ENCODE data around the gene PATJ. TPM values are rescaled to one million over a fixed set of nuclear protein-coding genes. Genes with fewer than 3 reads are reported as not detected.
A peak's percentile ranks its signal among the peaks of the same experiment; 100 is the strongest.

Gene PATJ
- total RNA-seq, 6 experiments from 2014 or later, result 19.0 to 49.0 (median 26.7) TPM

DNA sequence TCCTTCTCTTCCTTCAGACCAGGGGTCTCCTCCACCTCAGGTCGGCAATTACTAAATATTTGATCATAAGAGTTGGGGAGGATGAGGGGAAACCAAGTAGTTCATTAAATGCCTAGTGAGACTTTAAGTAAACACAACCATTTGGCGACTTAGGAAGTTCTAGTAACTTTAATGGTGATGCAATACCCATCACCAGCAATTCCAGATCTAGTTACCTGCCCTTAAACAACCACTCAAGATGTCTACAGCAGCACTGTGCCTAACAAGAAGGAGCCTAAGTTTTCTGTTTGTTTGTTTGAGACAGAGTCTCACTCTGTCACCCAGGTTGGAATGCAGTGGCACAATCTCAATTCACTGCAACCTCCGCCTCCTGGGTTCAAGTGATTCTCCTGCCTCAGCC, 395.7 kb downstream of the PATJ start:
- WGBS (ENCODE audit: insufficient coverage, low coverage, low lambda C conversion rate, missing lambda C conversion rate), result 56% methylated on average over 3 of the region's 3 CpGs
- H3K27me3 ChIP-seq, result no peaks in the 10 kb centered on the region
- no peak for DNase-seq
- TF ChIP-seq, protein P1, sequence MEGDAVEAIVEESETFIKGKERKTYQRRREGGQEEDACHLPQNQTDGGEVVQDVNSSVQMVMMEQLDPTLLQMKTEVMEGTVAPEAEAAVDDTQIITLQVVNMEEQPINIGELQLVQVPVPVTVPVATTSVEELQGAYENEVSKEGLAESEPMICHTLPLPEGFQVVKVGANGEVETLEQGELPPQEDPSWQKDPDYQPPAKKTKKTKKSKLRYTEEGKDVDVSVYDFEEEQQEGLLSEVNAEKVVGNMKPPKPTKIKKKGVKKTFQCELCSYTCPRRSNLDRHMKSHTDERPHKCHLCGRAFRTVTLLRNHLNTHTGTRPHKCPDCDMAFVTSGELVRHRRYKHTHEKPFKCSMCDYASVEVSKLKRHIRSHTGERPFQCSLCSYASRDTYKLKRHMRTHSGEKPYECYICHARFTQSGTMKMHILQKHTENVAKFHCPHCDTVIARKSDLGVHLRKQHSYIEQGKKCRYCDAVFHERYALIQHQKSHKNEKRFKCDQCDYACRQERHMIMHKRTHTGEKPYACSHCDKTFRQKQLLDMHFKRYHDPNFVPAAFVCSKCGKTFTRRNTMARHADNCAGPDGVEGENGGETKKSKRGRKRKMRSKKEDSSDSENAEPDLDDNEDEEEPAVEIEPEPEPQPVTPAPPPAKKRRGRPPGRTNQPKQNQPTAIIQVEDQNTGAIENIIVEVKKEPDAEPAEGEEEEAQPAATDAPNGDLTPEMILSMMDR (IDR thresholded peaks at IDR 0.05), result no peak
- no peak overlapping the region for H3K27ac ChIP-seq
- no peaks in the 10 kb centered on the region for H3K4me1 ChIP-seq
- H3K9me3 ChIP-seq, result no peaks in the 10 kb centered on the region
- no peak overlapping the region for H3K4me3 ChIP-seq
- no peaks in the 10 kb centered on the region for H3K36me3 ChIP-seq
- no peak for ATAC-seq
- intact Hi-C loops (cut with DNase I), result no loop called here

DNA sequence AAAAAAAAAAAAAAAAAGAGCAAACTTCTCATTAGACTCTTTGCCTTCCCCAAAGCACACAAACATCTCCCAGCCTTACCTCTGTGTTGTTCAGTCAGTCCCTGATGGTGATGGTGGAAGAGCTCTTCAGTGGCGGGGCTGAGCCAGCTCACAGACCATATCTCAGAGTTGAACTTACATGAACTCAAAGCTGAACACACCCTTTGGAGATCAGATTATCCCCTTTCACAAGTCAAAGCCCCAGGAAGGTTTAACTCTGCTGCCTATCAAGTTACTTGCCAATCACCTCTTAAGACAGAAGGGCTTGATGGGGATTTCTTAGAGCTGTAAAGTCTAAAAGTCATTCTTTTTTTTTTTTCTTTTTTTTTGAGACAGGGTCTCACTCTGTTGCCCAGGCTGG, 397.1 kb downstream of the PATJ start:
- Histone ChIP-seq H3K36me3 (no peaks in the 10 kb centered on the region), H3K9me3 (no peaks in the 10 kb centered on the region), H3K4me3 (no peak overlapping the region), H3K27ac (no peak overlapping the region), H3K27me3 (no peaks in the 10 kb centered on the region), H3K4me1 (no peaks in the 10 kb centered on the region)
- ATAC-seq, result no peak
- intact Hi-C loops (cut with DNase I), result no loop called here
- TF ChIP-seq, protein P1 (IDR thresholded peaks at IDR 0.05), result no peak
- TF ChIP-seq POLR2A (IDR thresholded peaks at IDR 0.05), result no peak
- WGBS (ENCODE audit: insufficient coverage, low coverage, low lambda C conversion rate, missing lambda C conversion rate), result 88% methylated on average over 1 of the region's 1 CpG
- no peak for DNase-seq

DNA sequence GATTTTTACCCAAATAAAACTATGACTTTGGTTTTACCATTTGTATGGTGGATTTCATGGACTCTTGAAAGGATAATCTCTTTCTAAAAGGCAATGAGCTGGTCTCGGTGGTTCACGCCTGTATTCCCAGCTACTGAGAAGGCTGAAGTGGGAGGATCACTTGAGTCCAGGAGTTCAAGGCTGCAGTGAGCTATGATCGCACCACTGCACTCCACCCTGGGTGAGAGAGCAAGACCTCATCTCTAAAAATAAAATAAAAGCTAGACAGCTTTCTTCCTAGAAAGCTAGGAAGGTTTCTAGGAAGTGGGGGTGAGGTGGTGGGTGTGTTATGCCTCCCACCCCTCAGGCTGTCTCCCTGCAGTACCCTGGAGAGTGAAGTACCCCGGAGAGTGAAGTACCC, 398.4 kb downstream of the PATJ start:
- H3K27me3 ChIP-seq, result no peaks in the 10 kb centered on the region
- WGBS (ENCODE audit: insufficient coverage, low coverage, low lambda C conversion rate, missing lambda C conversion rate), result 86% methylated on average over 4 of the region's 4 CpGs
- no peak overlapping the region for H3K27ac ChIP-seq
- no peak overlapping the region for H3K4me3 ChIP-seq
- no peaks in the 10 kb centered on the region for H3K9me3 ChIP-seq
- DNase-seq (no peak), ATAC-seq (no peak)
- no peaks in the 10 kb centered on the region for H3K36me3 ChIP-seq
- TF ChIP-seq, protein P1 (IDR thresholded peaks at IDR 0.05), result no peak
- TF ChIP-seq POLR2A (IDR thresholded peaks at IDR 0.05), result no peak
- no peaks in the 10 kb centered on the region for H3K4me1 ChIP-seq
- intact Hi-C loops (cut with DNase I), result no loop called here

DNA sequence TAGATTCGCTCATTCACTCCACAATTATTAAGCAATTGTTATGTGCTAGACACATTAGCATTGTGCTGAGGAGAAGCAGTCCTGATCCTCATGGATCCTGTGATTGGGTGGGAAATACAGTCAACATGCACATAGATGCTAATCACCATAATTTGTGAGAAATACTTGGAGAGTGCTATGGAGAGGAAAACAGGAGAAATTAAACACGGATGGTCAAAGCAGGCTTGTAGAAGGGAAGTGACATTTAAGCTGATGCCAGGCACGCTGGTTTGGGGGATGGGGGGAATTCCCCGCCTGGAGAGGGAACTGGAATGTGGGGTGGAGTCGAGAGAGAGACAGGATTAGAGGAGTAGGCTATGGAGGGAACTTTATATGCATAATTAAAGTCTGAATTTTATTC, 400.2 kb downstream of the PATJ start:
- no peak overlapping the region for H3K27ac ChIP-seq
- DNase-seq (no peak), ATAC-seq (no peak)
- intact Hi-C loops (cut with DNase I), result no loop called here
- WGBS (ENCODE audit: insufficient coverage, low coverage, low lambda C conversion rate, missing lambda C conversion rate), result 38% methylated on average over 5 of the region's 5 CpGs
- H3K36me3 ChIP-seq, result no peaks in the 10 kb centered on the region
- H3K9me3 ChIP-seq, result no peaks in the 10 kb centered on the region
- no peaks in the 10 kb centered on the region for H3K27me3 ChIP-seq
- H3K4me3 ChIP-seq, result no peak overlapping the region
- TF ChIP-seq, protein P1 (IDR thresholded peaks at IDR 0.05), result no peak
- TF ChIP-seq POLR2A (IDR thresholded peaks at IDR 0.05), result no peak
- no peaks in the 10 kb centered on the region for H3K4me1 ChIP-seq

DNA sequence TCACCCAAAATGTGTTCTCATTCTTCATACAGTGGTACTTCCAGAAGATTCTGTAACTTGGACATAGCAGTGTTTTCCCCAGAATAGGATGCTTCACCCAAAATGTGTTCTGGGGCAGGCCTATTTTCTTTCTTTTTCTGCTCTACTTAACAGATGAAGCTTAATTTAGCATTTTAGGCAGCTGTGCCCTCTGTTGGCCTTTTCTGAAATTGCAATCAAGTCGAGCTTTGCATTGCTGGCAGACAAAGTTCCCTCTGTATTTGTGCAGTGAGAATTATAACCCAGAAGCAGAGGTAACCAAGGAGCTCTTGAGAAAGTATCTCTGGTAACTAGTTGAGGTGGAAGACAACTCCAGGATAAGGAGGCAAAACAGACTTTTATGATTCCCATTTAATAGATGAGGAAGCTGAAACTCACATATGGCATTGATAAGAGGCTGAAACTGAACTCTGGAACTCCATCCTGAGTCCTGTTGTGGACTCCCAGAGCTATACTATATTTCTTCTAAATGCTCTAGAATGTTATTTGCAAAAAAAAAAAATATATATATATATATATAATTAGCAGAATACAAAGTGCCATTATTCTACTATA, 402.1 kb downstream of the PATJ start:
- no peaks in the 10 kb centered on the region for H3K4me1 ChIP-seq
- H3K27me3 ChIP-seq, result no peaks in the 10 kb centered on the region
- peaks cover 0 to 10% (median 4%) of the 10 kb centered on the region in 4 donors for H3K36me3 ChIP-seq
- DNase-seq (no peak), ATAC-seq (peak; percentile 59)
- no peak overlapping the region for H3K27ac ChIP-seq
- TF ChIP-seq, protein P1 (IDR thresholded peaks at IDR 0.05), result peak; percentile 46 to 66 (median 60)
- TF ChIP-seq POLR2A (IDR thresholded peaks at IDR 0.05), result no peak
- no peak overlapping the region for H3K4me3 ChIP-seq
- 0% methylated on average over 1 of the region's 1 CpG for WGBS (ENCODE audit: insufficient coverage, low coverage, low lambda C conversion rate, missing lambda C conversion rate)
- no peaks in the 10 kb centered on the region for H3K9me3 ChIP-seq
- intact Hi-C loops (cut with DNase I), result no loop called here
